Osteocyte (in vitro differentiated cells): Measurements from ENCODE around the gene CD44. TPM values are rescaled to one million over a fixed set of nuclear protein-coding genes. Genes with fewer than 3 reads are reported as not detected.

ENCODE experiments used
- DNase-seq: peaks from one replicate; pipeline ENCODE4 v3.0.0; 2021; ENCODE audit warnings: mixed read lengths; ENCODE audit not compliant: unreplicated experiment; ENCODE audit errors: extremely low spot score
- H3K27ac Mint-ChIP-seq: one replicate; pipeline ENCODE4 v1.8.0; 2021; ENCODE audit warnings: mild to moderate bottlenecking, mixed read lengths; ENCODE audit not compliant: unreplicated experiment
- H3K27me3 Mint-ChIP-seq: one replicate; pipeline ENCODE4 v1.8.0; 2021; ENCODE audit warnings: mixed read lengths; ENCODE audit not compliant: unreplicated experiment
- H3K36me3 Mint-ChIP-seq: one replicate; pipeline ENCODE4 v1.8.0; 2021; ENCODE audit warnings: mixed read lengths; ENCODE audit not compliant: unreplicated experiment
- H3K4me1 Mint-ChIP-seq: one replicate; pipeline ENCODE4 v1.8.0; 2021; ENCODE audit warnings: mixed read lengths; ENCODE audit not compliant: unreplicated experiment
- H3K4me3 Mint-ChIP-seq: one replicate; pipeline ENCODE4 v1.8.0; 2021; ENCODE audit warnings: mild to moderate bottlenecking, moderate library complexity, mixed read lengths; ENCODE audit not compliant: unreplicated experiment
- H3K9me3 Mint-ChIP-seq: one replicate; pipeline ENCODE4 v1.8.0; 2021; ENCODE audit warnings: mixed read lengths; ENCODE audit not compliant: unreplicated experiment
- total RNA-seq: library from RNA; stranded (reverse); gene quantifications from 2 replicates; pipeline ENCODE4 v1.2.1, GENCODE V29; 2021
- TF ChIP-seq, protein P1 (sequence below): fragments of 200-600 bp; sonication (generic); IDR thresholded peaks from 2 replicates; pipeline ENCODE4 v1.5.0; 2021; ENCODE audit warnings: antibody characterized with exemption, mild to moderate bottlenecking, moderate library complexity

The CD44 gene
- total RNA-seq, 1 donor from 2014 or later = 283 TPM

DNA sequence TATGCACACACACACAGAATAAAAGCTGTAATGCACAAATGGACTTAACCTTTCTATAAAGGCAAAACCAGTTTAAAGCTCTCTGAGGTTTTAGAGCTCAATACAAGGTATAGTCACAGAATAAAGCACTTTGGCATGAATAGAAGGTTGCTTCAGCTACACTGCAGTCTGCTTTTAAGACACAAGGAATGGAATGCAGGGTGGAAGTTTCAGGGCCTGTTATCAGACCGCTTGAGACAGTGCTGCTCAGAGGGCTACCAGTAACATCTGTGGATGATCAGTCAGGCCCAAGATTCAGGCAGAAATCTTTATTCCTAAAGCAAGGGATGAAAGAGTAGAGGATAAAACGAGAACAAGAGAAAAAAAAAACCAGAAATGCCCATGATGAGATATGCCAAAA, 46.7 kb downstream of the CD44 start:
- Mint-ChIP-seq H3K36me3 (peaks cover 45% of the 10 kb centered on the region), H3K27ac (peak overlapping the region; percentile 58)

DNA sequence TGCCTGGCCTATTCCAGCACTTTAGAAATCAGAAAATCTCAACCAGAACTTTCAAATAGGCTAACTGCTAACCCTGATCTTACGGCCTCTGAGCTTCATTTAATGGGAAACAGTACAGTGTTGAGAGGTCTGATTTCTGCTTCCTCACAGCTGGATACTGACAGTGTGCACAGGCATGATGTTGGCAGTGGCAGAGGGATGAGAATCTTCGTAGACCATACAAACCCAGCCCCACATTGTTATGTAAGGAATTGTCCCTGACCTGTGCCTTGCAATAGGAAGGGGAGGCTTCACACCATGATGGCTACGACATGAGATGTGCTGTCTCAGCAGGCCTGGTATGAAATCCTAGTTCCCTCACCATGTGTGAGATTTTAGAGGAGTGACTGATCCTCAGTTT, 49.0 kb downstream of the CD44 start:
- no peaks in the 10 kb centered on the region for H3K27me3 Mint-ChIP-seq
- no peak overlapping the region for H3K4me3 Mint-ChIP-seq
- no peak for DNase-seq
- H3K27ac Mint-ChIP-seq = peak overlapping the region; percentile 18
- TF ChIP-seq, protein P1, sequence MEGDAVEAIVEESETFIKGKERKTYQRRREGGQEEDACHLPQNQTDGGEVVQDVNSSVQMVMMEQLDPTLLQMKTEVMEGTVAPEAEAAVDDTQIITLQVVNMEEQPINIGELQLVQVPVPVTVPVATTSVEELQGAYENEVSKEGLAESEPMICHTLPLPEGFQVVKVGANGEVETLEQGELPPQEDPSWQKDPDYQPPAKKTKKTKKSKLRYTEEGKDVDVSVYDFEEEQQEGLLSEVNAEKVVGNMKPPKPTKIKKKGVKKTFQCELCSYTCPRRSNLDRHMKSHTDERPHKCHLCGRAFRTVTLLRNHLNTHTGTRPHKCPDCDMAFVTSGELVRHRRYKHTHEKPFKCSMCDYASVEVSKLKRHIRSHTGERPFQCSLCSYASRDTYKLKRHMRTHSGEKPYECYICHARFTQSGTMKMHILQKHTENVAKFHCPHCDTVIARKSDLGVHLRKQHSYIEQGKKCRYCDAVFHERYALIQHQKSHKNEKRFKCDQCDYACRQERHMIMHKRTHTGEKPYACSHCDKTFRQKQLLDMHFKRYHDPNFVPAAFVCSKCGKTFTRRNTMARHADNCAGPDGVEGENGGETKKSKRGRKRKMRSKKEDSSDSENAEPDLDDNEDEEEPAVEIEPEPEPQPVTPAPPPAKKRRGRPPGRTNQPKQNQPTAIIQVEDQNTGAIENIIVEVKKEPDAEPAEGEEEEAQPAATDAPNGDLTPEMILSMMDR = no peak
- peaks cover 23% of the 10 kb centered on the region for H3K4me1 Mint-ChIP-seq
- no peaks in the 10 kb centered on the region for H3K9me3 Mint-ChIP-seq
- H3K36me3 Mint-ChIP-seq = peaks cover 42% of the 10 kb centered on the region

More for the DNA sequence above, 46.7 kb downstream of the CD44 start:
- no peaks in the 10 kb centered on the region for H3K27me3 Mint-ChIP-seq
- H3K4me3 Mint-ChIP-seq = no peak overlapping the region
- DNase-seq = no peak
- no peaks in the 10 kb centered on the region for H3K9me3 Mint-ChIP-seq
- TF ChIP-seq, protein P1 = no peak
- peaks cover 10% of the 10 kb centered on the region for H3K4me1 Mint-ChIP-seq

DNA sequence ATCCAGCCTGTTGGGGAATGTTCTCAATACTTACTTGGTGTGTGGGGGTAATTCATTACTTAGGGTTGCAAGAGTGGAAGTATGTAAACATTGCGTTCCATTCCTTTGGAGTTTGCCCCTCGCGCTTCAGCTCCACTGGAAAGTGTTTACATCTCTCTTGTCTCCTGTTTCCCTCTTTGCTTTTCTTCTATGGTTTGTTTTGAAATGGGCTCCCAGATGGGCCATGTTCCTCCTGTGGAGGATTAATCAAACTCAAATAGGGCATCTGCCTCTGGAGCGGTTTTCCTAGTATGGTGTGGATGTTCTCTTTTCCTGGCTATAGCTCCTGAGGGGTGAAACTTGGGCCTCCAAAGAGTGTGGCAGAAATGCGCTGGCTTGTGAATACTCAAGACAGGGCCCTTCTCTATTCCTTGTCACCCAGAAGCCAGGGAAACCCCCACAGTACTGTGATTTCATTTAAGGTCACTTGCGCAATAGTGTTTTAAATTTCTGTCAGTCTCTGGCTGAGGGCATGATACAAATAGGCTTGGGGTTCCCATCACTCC, 51.9 kb downstream of the CD44 start:
- no peak overlapping the region for H3K4me3 Mint-ChIP-seq
- H3K4me1 Mint-ChIP-seq = peaks cover 24% of the 10 kb centered on the region
- H3K36me3 Mint-ChIP-seq = peaks cover 59% of the 10 kb centered on the region
- TF ChIP-seq, protein P1 = no peak
- H3K27me3 Mint-ChIP-seq = no peaks in the 10 kb centered on the region
- no peak for DNase-seq
- peak overlapping the region; percentile 18 for H3K27ac Mint-ChIP-seq
- no peaks in the 10 kb centered on the region for H3K9me3 Mint-ChIP-seq

DNA sequence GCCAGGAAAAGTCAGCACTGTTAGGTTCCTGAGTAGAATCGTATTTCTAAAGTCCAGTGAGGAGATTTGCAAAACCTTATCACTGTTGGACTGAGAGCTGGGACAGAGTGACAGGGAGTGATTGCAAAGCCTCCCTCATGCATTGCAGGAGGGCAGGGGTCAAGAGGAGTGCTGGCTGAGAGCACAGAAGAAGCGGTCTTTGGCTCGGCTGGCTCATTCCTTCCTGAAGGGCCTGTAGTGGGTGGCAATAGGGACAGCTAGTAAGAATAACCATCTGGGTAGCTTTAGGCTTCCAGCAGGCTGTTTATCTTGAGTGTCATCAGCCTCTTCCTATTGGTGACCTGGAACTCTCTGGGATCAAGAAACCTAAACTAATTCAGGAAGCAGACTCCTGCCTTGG, 53.4 kb downstream of the CD44 start:
- no peaks in the 10 kb centered on the region for H3K27me3 Mint-ChIP-seq
- H3K4me1 Mint-ChIP-seq = peaks cover 25% of the 10 kb centered on the region
- TF ChIP-seq, protein P1 = no peak
- H3K9me3 Mint-ChIP-seq = no peaks in the 10 kb centered on the region
- H3K36me3 Mint-ChIP-seq = peaks cover 72% of the 10 kb centered on the region
- H3K27ac Mint-ChIP-seq = peak overlapping the region; percentile 61
- DNase-seq = no peak
- H3K4me3 Mint-ChIP-seq = no peak overlapping the region

DNA sequence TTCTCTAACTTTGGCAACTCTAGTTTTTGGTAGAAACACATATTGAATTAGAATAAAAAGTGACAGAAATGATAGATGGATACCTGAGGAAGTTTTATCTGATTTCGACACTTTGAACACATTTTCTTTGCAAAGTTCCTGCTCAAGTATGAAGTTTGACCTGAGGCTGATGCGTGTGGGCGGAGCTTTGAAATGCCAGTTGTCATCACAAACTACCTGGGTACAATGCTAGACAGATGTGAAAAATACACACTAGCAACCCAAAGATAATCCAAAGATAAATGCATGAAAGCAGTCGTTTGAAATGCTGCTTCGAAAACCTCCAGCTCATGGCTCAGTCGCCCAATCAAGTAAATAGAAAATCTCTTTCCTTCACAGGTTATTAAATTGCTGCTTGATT, 54.8 kb downstream of the CD44 start:
- H3K36me3 Mint-ChIP-seq = peaks cover 78% of the 10 kb centered on the region
- peaks cover 23% of the 10 kb centered on the region for H3K4me1 Mint-ChIP-seq
- H3K27ac Mint-ChIP-seq = no peak overlapping the region
- H3K4me3 Mint-ChIP-seq = no peak overlapping the region
- H3K27me3 Mint-ChIP-seq = no peaks in the 10 kb centered on the region
- DNase-seq = no peak
- H3K9me3 Mint-ChIP-seq = no peaks in the 10 kb centered on the region
- TF ChIP-seq, protein P1 = no peak
